B cell (primary cell): ENCODE measurements around the gene CRIM1.

Experiments
- CTCF ChIP-seq: fragments of 200-600 bp; IDR thresholded peaks from one replicate; pipeline ENCODE4 v1.8.0; 2022; ENCODE audit warnings: antibody characterized with exemption, mild to moderate bottlenecking
- EZH2 ChIP-seq: IDR thresholded peaks from 2 replicates; pipeline ENCODE4 v1.6.1; 2012; ENCODE audit warnings: borderline replicate concordance, low read depth, mild to moderate bottlenecking, moderate library complexity, low read length; ENCODE audit not compliant: insufficient read depth, poor library complexity, severe bottlenecking

DNA sequence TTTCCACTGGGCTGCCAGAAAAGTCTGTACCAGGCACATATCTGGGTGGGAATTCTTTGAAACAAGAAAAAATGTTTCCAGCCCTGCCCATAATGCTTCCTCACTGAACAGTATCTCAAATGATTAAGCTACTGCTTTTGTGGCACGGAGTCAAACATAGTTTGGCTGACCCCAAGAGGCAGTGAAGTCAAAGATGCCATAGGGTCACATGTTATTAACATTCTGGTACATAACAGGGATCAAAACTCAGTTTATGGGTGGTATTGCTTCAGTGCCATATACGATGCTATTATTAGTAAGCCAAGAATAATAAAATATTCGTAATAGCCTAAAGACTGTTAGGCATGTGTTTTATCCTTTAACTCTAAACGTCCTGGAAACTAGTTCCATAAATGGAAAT lies 129.9 kb downstream of the CRIM1 start:
- no peak for TF ChIP-seq CTCF
- no peak for TF ChIP-seq EZH2
